Activated naive CD8-positive, alpha-beta T cell treated with anti-CD3 and anti-CD28 coated beads, Interleukin-2, amount 10 ng/mL, durations not matched to agents 7 days and 5 days (primary cell): ENCODE measurements around the gene FKBP1C. TPM values are rescaled to one million over a fixed set of nuclear protein-coding genes. Genes with fewer than 3 reads are reported as not detected.
"Not testable (repeated sequence)": the region's sequence is repeated elsewhere in the genome, so short reads cannot be mapped to it uniquely, and the experiment has no call there.

Experiments
- ATAC-seq: fragments of 150-1000 bp; cut with Tn5 transposase; one replicate; pipeline ENCODE4 v1.10.0; 2021; ENCODE audit warnings: low read depth, moderate library complexity
- POLR2A ChIA-PET: fragments of 350-600 bp; sonication (Branson Sonifier 250); formaldehyde crosslinking; loops from one replicate; lab custom pipeline; 2021; ENCODE audit warnings: antibody characterized with exemption; lab: Charles Lee
- DNase-seq: peaks from one replicate; pipeline ENCODE4 v3.0.0; 2021
- H3K27ac Mint-ChIP-seq: one replicate; pipeline ENCODE4 v1.8.0; 2022; ENCODE audit warnings: mild to moderate bottlenecking, mixed read lengths
- H3K27me3 Mint-ChIP-seq: one replicate; pipeline ENCODE4 v1.8.0; 2022; ENCODE audit warnings: mild to moderate bottlenecking, moderate library complexity, mixed read lengths
- H3K36me3 Mint-ChIP-seq: one replicate; pipeline ENCODE4 v1.8.0; 2021; ENCODE audit warnings: mild to moderate bottlenecking, mixed read lengths
- H3K4me1 Mint-ChIP-seq: one replicate; pipeline ENCODE4 v1.8.0; 2021; ENCODE audit warnings: mixed read lengths
- H3K4me3 Mint-ChIP-seq: one replicate; pipeline ENCODE4 v1.8.0; 2022; ENCODE audit warnings: mild to moderate bottlenecking, moderate library complexity, mixed read lengths
- H3K9me3 Mint-ChIP-seq: one replicate; pipeline ENCODE4 v1.8.0; 2021; ENCODE audit warnings: mixed read lengths
- total RNA-seq, 2 experiments: library from RNA; stranded (reverse); gene quantifications; one replicate each; pipeline ENCODE4 v1.2.3, GENCODE V29; 2021

The FKBP1C gene
- 1 to 10 TPM in 1 of 2 experiments, under 1 TPM in 1; 0.94 to 1.1 TPM for total RNA-seq

DNA sequence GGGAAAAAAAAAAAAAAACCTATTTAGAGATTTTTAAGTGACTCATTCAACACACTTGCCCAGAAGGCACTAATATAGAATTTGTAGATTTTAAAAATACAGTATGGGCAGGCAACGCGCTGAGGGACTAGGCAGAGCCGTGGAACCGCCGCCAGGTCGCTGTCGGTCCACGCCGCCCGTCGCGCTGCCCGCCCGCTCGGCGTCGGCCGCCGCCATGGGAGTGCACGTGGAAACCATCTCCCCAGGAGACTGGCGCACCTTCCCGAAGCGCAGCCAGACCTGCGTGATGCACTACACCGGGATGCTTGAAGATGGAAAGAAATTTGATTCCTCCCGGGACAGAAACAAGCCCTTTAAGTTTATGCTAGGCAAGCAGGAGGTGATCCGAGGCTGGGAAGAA, at the start of gene FKBP1C:
Gene FKBP1C (plus strand): TSS at position 127 of the 400 bp plus-strand sequence.
- POLR2A ChIA-PET, H3K27ac Mint-ChIP-seq, ATAC-seq, H3K27me3 Mint-ChIP-seq, DNase-seq, H3K4me1 Mint-ChIP-seq, H3K36me3 Mint-ChIP-seq, H3K4me3 Mint-ChIP-seq: not testable (repeated sequence)
- peaks cover 14% of the 10 kb centered on the region for H3K9me3 Mint-ChIP-seq

GRCh38 chr6:63164047-63164803, 47.0 kb upstream of the FKBP1C start:
- H3K4me3 Mint-ChIP-seq, H3K36me3 Mint-ChIP-seq, H3K27me3 Mint-ChIP-seq, POLR2A ChIA-PET, H3K9me3 Mint-ChIP-seq, H3K27ac Mint-ChIP-seq, H3K4me1 Mint-ChIP-seq, DNase-seq, ATAC-seq: not testable (repeated sequence)

DNA sequence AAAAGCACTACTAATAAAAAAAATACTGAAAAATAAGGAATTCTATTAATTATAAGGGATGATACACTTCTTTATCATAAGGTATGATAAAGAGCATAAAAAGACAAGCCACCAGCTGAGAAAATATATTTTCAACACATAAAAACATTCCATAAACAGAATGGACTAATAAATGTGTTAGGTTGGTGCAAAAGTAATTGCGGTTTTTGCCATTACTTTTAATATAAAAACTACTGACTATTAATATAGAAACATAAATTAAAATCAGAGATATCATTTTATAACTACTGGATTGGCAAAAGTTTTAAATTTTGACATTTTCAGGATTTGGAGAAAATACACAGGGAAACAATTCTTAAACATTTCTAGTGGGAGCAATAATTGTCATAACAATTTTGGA, 37.1 kb upstream of the FKBP1C start:
- no peak for ATAC-seq
- Mint-ChIP-seq H3K27me3 (no peaks in the 10 kb centered on the region), H3K4me1 (no peaks in the 10 kb centered on the region), H3K36me3 (no peaks in the 10 kb centered on the region), H3K27ac (no peak overlapping the region), H3K4me3 (no peak overlapping the region), H3K9me3 (no peaks in the 10 kb centered on the region)
- POLR2A ChIA-PET, result no interaction called here
- DNase-seq, result no peak

DNA sequence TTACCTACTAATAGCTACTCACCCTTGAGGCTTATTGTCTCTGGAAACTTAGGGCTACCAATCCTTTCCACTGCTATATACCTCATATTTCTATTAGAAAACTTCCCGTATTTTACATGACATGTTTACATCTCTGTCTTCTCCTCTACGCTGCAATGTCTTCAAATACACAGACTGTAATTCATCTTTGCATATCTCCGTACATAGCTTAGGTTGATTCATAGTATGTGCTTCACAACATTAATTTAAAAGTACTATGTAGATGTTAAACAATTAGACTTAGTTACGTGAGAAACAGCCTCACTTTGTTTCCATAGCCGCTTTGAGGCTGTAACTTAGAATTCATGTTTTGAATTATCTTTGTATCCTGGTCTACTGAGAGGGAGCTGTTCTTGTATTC, 35.1 kb upstream of the FKBP1C start:
- no peak for ATAC-seq

GRCh38 chr6:63180367-63180766, 30.9 kb upstream of the FKBP1C start:
- Mint-ChIP-seq H3K27me3 (no peaks in the 10 kb centered on the region), H3K4me1 (no peaks in the 10 kb centered on the region), H3K36me3 (no peaks in the 10 kb centered on the region), H3K9me3 (no peaks in the 10 kb centered on the region), H3K4me3 (no peak overlapping the region), H3K27ac (no peak overlapping the region)
- POLR2A ChIA-PET, result no interaction called here
- ATAC-seq (no peak), DNase-seq (no peak)

More for the DNA sequence above, 35.1 kb upstream of the FKBP1C start:
- H3K9me3 Mint-ChIP-seq, result no peaks in the 10 kb centered on the region
- POLR2A ChIA-PET, result no interaction called here
- H3K27ac Mint-ChIP-seq, result no peak overlapping the region
- DNase-seq, result no peak
- H3K27me3 Mint-ChIP-seq, result no peaks in the 10 kb centered on the region
- no peaks in the 10 kb centered on the region for H3K4me1 Mint-ChIP-seq
- H3K36me3 Mint-ChIP-seq, result no peaks in the 10 kb centered on the region
- H3K4me3 Mint-ChIP-seq, result no peak overlapping the region

DNA sequence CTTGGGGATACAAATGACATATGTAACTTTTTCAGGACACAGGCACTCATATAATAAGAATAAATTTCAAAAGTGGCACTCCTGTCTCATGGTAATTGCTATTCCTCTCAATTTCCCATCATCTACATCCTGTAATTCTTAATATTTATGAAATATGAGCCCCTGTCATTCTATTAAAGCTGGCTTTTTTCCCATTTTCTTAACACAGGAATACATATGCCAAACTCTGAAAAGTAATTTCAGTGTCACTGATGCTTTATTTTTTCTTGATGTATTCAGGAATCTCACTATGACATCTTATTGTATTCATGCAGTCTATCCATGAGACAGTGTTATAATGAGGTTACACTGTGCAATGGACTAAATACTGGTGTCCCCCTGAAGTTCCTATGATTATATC, 24.3 kb upstream of the FKBP1C start:
- Mint-ChIP-seq H3K36me3 (no peaks in the 10 kb centered on the region), H3K4me3 (no peak overlapping the region), H3K27me3 (no peaks in the 10 kb centered on the region), H3K9me3 (peaks cover 4% of the 10 kb centered on the region), H3K4me1 (no peaks in the 10 kb centered on the region), H3K27ac (no peak overlapping the region)
- POLR2A ChIA-PET, result no interaction called here
- ATAC-seq (no peak), DNase-seq (no peak)

- no peak overlapping the region for H3K4me3 Mint-ChIP-seq
- no peak overlapping the region for H3K27ac Mint-ChIP-seq
- POLR2A ChIA-PET, result no interaction called here
- H3K9me3 Mint-ChIP-seq, result peaks cover 5% of the 10 kb centered on the region
- H3K36me3 Mint-ChIP-seq, result no peaks in the 10 kb centered on the region
- no peaks in the 10 kb centered on the region for H3K4me1 Mint-ChIP-seq
- ATAC-seq (no peak), DNase-seq (no peak)
- no peaks in the 10 kb centered on the region for H3K27me3 Mint-ChIP-seq
These were observed 22.4 kb upstream of the FKBP1C start for GRCh38 chr6:63188828-63189227.

GRCh38 chr6:63193324-63193723, 17.9 kb upstream of the FKBP1C start:
- POLR2A ChIA-PET, result no interaction called here
- Mint-ChIP-seq H3K4me3 (no peak overlapping the region), H3K4me1 (no peaks in the 10 kb centered on the region), H3K36me3 (no peaks in the 10 kb centered on the region), H3K27ac (no peak overlapping the region), H3K9me3 (peaks cover 7% of the 10 kb centered on the region), H3K27me3 (no peaks in the 10 kb centered on the region)
- ATAC-seq (no peak), DNase-seq (no peak)

- Mint-ChIP-seq H3K27ac (no peak overlapping the region), H3K36me3 (no peaks in the 10 kb centered on the region), H3K27me3 (no peaks in the 10 kb centered on the region), H3K4me3 (no peak overlapping the region), H3K4me1 (no peaks in the 10 kb centered on the region), H3K9me3 (peaks cover 7% of the 10 kb centered on the region)
- DNase-seq (no peak), ATAC-seq (no peak)
- POLR2A ChIA-PET, result no interaction called here
These were observed 13.5 kb upstream of the FKBP1C start for GRCh38 chr6:63197741-63198140.

GRCh38 chr6:63213325-63213724, 2.1 kb downstream of the FKBP1C start:
- H3K27me3 Mint-ChIP-seq, result no peaks in the 10 kb centered on the region
- no peak overlapping the region for H3K4me3 Mint-ChIP-seq
- no peak overlapping the region for H3K27ac Mint-ChIP-seq
- POLR2A ChIA-PET, result no interaction called here
- no peaks in the 10 kb centered on the region for H3K4me1 Mint-ChIP-seq
- ATAC-seq, result no peak
- no peak for DNase-seq
- peaks cover 14% of the 10 kb centered on the region for H3K9me3 Mint-ChIP-seq
- no peaks in the 10 kb centered on the region for H3K36me3 Mint-ChIP-seq

DNA sequence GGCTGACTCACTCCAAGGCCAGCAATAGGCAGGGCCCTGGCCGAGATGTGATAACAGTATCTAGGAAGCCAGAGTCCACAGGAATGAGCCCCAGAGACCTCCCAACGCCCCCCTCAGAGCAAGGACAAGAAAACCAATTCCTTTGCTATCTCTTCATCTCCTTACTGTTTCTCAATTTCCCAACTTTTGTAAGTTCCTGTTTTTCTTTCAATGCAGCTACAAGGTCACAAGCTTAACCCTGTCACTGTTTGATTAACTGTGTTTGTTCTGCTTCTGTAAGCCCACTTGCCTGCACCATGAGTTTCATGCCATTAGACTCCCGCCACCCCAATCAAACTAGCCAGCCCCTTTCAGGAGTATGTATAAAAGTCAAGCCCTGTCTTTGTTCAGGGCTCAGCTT, 3.5 kb downstream of the FKBP1C start:
- H3K4me3 Mint-ChIP-seq, result no peak overlapping the region
- no peaks in the 10 kb centered on the region for H3K36me3 Mint-ChIP-seq
- no peaks in the 10 kb centered on the region for H3K4me1 Mint-ChIP-seq
- no peaks in the 10 kb centered on the region for H3K27me3 Mint-ChIP-seq
- POLR2A ChIA-PET, result no interaction called here
- ATAC-seq (no peak), DNase-seq (no peak)
- H3K9me3 Mint-ChIP-seq, result peaks cover 14% of the 10 kb centered on the region
- H3K27ac Mint-ChIP-seq, result no peak overlapping the region

DNA sequence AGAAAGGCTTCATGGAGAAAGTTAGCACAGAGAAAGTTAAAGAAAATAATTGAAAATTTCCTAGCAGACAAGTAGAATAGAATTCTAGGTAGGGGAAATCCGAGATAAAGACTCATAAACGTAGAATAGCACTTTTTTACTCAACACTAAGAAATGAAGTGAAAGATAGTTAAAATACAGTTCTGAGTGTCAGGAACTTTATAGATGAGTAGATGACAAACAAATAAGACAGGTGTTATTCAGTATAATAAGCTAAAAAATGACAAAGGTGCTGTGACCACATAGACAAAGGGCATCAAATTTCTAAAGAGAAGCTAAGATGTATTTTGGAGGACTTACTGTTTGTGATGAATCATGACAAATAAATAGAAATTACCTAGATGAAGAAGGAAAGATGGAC, 12.9 kb downstream of the FKBP1C start:
- H3K27ac Mint-ChIP-seq, result no peak overlapping the region
- H3K27me3 Mint-ChIP-seq, result no peaks in the 10 kb centered on the region
- no peaks in the 10 kb centered on the region for H3K4me1 Mint-ChIP-seq
- DNase-seq, result no peak
- no peaks in the 10 kb centered on the region for H3K9me3 Mint-ChIP-seq
- no peak for ATAC-seq
- H3K4me3 Mint-ChIP-seq, result no peak overlapping the region
- H3K36me3 Mint-ChIP-seq, result no peaks in the 10 kb centered on the region
- POLR2A ChIA-PET, result no interaction called here

DNA sequence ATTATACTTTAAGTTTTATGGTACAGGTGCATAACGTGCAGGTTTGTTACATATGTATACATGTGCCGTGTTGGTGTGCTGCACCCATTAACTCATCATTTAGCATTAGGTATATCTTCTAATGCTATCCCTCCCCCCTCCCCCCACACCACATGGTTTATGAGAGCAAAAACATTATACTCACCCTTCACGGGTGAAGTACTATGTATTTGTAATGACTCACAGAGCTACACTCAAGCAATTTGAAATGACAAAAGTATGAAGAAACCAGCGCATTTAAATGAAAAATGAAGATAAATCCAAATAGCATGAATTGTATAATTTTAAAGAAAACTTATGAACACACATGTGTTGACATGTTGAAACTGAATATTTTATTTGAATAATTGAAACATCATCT, 14.7 kb downstream of the FKBP1C start:
- H3K4me1 Mint-ChIP-seq, result not testable (repeated sequence)

GRCh38 chr6:63227928-63228894, 16.9 kb downstream of the FKBP1C start:
- POLR2A ChIA-PET, H3K4me3 Mint-ChIP-seq, H3K36me3 Mint-ChIP-seq, ATAC-seq, DNase-seq, H3K27ac Mint-ChIP-seq, H3K9me3 Mint-ChIP-seq, H3K4me1 Mint-ChIP-seq, H3K27me3 Mint-ChIP-seq: not testable (repeated sequence)

More for the DNA sequence above, 14.7 kb downstream of the FKBP1C start:
- DNase-seq, H3K27ac Mint-ChIP-seq, ATAC-seq, H3K4me3 Mint-ChIP-seq, H3K36me3 Mint-ChIP-seq, H3K9me3 Mint-ChIP-seq, POLR2A ChIA-PET, H3K27me3 Mint-ChIP-seq: not testable (repeated sequence)
